GM19239 (cell line): ENCODE measurements around the gene AIG1.
"Not testable (repeated sequence)": the region's sequence is repeated elsewhere in the genome, so short reads cannot be mapped to it uniquely, and the experiment has no call there.

Source experiments
- DNase-seq: peaks from one replicate; pipeline ENCODE4 v3.0.0; 2011; ENCODE audit warnings: low spot score; ENCODE audit not compliant: insufficient read length
- FAIRE-seq: peaks from 2 replicates; lab custom pipeline; 2011; peaks lifted over from hg19 to GRCh38; lab: Jason Lieb, UNC

AIG1 gene

DNA sequence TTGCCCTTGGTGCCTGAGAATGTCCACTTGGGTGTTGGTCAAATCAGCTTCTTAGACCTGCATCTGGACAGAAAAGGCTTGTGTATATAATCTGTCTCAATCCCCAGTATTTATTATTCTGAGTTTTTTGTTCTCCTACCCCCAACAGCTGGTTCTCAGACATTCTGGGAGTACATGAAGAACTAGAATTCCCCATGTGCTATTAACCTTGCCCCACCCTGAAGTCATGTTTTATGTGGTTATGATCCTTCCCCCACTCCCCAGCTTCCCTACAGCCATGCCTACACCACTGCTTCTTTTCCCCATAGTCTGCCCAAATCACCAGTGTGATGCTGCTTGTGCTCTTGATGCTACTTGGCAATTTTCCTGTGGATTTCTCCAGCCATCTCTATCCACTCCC, 232.8 kb downstream of the AIG1 start:
- DNase-seq: no peak
- FAIRE-seq: no peak

DNA sequence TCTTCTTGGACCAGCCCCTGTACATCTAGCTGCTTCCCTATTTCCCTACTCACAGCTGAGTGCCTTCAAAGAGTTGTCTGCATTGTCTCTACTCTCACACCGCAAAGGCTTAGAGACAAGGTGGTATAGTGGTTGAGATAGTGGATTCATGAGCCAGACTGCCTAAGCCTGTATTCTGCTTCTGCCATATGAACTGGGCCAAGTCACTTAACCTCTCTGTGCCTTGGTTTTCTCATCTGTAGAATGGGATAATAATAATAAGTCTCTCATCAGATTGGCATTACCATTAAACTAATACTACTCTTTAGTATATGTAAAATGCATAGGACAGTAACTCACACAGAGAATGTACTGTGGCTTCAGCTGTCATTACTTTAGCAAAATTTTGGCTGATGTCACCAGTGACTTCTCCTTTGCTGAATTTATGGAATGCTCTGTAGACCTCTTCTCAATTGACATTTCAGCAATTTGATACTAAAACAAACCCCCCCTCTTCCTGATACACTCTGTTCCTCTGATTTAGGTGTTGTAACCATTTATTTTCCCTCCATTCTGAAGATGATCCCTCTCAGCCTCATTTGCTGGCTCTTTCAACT, 233.7 kb downstream of the AIG1 start:
- FAIRE-seq (no peak), DNase-seq (no peak)

DNA sequence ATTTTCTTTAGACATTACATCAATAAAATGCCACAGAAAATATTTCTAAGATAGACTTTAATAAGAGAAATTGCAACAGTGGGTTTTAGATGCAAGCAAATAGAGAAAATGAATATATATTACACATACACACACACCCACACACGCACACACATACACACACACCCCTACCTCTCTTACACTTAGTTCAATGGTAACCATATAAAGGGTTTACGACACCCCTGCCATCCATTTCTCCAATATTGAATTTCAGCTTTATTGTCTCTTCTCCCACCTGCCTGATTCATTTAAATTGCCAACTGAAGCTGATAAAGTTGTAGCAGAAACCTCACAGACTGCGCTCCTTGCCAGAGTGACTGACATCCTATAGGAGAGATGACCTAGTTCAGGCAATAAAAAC, 235.2 kb downstream of the AIG1 start:
- FAIRE-seq (no peak), DNase-seq (no peak)

DNA sequence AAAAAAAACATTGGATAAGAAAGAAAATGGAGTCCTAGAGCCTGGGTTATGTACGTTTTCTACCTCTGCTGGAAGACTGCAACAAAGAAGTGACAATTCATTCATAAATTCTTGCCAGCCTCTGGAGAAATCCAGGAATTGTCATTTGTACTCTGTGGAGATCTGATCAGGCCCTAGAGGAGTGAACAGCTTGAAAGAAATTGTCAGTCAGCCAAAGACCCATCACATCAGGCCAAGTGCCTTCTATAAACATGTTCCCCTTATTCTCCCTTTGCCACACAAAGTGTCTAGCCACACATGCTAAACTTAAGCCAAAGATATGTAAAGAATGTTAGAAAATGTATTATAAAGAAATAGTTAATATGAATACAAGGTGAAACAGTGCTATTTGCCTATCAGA, 237.4 kb downstream of the AIG1 start:
- no peak for FAIRE-seq
- DNase-seq: no peak

DNA sequence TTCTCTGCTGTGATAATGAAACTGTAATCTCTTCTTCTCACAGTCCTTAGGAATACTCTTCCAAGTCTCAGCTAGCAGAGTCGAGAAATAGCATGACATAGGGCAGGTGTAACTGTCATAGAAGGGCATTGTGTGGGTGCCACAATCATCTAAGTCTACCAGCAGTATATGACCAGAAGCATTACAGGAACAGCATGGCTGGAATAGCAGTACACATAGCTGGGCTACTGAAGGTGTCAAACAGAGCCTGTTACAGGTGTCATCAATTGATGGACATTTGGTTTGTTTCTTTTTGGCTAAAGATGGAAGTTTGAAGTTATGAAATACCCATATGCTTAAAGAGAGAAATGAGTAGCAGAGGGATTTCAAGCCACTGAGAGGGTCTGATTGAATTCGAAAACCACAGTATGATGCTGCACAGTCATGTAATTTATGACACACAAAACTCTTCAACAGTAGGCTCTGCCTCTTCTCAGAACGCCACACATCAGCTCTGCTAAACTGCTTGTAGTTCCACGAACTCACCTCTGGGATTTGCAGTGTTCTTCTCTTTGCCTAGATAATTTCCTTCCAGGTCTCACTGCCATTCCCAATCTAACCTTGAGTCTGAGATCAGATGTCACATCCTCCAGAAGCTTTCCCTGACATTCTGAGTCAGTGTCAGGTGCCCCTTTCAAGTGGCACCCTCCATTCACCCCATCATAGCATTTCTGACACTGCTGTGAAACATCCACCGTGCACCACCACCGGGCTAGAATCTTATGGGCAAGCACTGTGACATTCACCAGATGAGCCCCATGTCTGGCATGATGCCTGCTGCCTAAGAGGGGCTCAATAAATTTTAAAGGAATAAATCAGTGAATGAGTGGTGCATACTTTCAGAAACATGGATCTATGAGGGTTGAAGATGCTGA, 238.8 kb downstream of the AIG1 start:
- FAIRE-seq (no peak), DNase-seq (no peak)

DNA sequence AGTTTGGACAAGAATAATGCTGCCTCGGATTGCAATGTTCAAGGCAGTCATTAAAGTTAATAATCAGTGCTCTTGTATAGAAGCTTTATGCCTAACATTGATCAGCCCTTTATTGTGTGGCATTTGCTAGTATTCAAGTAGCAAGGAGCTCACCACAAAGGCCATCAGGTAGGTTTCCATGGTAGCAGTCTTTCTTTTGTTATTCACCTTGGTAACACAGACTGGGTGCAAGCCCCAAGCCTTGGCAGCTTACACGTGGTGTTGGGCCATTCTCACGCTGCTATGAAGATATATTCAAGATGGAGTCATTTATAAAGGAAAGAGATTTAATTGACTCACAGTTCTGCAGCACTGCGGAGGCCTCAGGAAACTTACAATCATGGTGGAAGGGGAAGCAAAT, 240.5 kb downstream of the AIG1 start:
- DNase-seq (no peak), FAIRE-seq (no peak)

DNA sequence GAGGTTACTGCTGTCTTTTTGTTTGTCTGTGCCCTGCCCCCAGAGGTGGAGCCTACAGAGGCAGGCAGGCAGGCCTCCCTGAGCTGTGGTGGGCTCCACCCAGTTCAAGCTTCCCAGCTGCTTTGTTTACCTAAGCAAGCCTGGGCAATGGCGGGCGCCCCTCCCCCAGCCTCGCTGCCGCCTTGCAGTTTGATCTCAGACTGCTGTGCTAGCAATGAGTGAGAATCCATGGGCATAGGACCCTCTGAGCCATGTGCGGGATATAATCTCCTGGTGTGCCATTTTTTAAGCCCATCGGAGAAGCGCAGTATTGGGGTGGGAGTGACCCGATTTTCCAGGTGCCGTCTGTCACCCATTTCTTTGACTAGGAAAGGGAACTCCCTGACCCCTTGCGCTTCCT, 247.1 kb downstream of the AIG1 start:
- not testable (repeated sequence) for FAIRE-seq, DNase-seq

DNA sequence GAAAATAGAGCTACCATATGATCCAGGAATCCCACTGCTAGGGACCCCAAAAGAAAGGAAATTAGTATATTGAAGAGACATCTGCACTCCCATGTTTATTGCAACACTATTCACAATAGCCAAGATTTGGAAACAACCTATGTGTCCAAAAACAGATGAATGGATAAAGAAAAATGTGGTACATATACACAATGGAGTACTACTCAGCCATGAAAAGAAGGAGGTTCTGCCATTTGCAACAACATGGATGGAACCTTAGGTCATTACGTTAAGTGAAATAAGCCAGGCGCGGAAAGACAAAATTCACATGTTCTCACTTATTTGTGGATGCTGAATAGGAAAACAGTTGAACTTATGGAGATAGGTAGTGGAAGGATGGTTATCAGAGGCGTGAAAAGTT, 252.5 kb downstream of the AIG1 start:
- DNase-seq: no peak
- FAIRE-seq: no peak

DNA sequence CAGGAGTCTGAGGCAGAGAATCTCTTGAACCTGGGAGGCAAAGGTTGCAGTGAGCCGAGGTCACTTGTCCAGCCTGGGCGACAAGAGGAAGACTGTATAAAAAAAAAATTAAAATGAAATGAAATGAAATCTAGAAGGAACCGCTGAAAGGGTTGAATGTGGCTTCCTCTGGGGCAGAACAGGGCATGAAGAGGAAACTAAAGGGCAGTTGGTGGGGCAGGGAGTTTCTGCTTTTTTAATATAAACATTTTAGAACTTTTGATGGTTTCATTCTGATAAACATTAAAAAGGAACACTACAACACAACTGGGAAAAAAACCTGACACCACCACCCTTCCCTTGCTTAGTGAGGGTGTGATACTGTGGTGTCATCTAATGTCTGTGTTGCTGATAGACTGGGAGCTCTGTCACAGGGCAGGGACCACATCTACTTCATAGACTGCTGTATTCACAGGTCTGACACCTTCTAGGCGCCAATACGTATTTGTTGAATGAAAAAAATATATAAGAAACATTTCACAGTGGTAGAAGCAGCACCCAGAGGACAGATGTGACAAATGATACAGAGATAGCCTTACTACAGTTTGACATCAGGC, 260.9 kb downstream of the AIG1 start:
- no peak for FAIRE-seq
- DNase-seq: no peak

DNA sequence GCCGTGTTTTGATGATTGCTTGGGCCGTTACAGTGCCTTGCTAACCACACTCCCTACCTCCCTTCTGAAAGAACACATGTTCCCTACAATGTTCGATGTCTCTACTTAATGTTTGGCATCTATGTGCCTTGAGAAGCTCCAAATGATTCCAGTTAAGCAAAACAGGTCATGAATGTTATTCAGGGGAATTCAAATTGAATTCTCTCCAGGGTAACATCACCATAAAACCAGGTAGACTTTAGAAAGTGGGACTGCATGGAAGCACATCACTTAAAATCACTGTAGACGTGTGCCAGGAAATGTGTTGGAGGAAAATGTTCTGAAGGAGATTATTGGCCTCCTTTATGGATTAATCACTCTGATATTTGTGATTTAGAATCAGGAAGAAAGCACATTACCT, 261.7 kb downstream of the AIG1 start:
- DNase-seq (no peak), FAIRE-seq (no peak)

DNA sequence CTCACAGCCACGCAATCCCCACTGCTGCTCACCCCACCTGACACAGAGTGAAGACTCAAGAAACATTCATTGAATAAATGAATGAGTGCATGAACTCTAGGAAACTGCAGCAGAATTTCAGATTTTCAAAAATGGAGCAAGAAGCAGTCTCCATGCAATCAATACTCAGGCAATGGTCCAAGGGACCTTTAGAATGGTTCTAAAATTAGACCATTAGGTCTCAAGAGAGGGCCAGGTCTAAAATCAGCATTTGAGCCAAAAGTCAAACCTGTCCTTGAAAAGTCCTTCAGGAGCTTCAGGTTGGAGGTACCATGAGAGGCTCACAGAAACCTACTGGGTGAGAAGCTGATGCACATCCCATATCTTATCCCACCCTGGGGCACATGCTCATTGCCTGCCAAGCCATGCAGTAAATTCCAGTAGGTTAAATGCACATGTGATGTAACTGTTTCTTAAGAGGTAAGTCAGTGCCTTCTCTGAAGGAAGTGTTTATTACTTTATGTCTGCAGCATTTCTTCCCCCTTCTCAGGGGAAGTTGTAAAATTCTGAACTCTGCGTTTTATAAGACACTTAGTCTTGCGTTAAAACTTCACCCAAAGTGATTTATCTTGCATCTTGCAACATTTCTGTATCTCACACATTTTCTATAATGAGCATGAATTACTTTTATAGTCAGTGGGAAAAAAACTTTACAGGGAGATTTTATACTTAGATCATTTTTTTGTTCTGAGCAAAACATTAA, 263.2 kb downstream of the AIG1 start:
- DNase-seq: no peak
- no peak for FAIRE-seq

DNA sequence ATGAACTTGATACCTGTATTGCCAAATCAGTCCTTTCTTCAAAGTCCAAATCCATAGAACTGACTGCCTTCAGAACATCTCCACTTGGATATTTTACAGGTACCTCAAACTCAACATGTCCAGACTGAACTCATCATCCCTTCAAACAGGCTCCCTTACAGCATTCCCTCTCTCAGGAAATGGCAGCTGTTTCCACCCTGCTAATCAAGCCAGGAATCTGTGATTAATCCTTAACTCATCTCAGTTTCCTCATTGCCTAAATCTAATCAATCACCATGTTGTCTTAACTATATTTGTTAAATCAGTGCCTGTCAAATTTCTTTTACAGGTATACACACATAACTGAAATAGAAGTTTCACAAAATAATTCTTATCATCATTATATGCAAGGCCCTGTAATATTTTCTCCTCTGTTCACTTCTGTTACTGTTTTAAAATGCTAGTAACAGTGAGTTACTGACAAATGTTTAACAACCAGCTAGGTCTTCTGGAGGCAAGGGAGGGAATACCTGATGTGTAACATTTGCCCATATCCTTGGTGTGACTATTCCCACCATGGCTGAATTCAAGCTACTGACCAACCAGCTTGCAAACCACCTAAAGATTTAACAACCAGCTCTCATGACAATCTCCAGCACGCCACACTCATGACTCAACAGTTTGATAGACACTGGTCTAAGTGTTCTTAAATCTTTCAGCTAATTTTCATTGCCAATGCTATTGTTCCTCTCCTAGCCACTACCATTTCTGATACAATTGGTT, 264.9 kb downstream of the AIG1 start:
- FAIRE-seq (no peak), DNase-seq (no peak)

DNA sequence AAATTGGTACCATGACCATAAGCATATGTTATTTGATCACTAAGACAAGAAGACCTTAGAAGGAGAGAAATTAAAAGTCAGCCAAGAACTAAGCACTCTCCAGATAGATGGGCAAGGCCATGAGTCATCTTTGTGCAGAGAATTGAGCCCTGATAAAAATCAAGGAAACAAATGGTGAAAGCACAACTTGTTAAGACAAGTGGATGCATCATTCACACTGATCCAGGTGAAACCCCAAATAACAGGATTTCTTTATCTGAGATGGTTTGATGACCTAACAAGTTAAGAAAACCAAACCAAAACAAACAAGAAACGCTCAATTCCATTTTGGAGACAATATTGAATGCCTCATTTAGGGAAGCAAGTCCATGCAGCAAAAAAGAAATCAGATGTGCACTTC, 268.2 kb downstream of the AIG1 start:
- no peak for DNase-seq
- no peak for FAIRE-seq

DNA sequence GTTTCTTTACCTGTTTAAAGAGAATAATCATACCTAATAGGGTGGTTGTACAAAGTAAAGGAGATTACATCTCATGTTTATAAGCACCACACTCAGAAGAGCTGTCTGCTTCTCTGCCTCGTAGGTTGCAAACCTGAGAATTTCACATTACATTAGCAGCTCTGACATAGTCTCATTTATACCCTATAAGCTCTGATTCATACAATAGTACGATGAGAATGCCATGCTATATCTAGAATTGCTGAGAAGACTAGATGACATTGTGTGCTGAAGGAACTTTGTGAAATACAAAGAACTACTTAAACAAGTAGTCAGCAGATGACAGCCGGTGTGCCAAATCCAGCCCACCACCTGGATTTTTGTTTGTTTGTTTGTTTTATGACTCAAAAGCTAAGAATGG, 268.6 kb downstream of the AIG1 start:
- FAIRE-seq (no peak), DNase-seq (no peak)

DNA sequence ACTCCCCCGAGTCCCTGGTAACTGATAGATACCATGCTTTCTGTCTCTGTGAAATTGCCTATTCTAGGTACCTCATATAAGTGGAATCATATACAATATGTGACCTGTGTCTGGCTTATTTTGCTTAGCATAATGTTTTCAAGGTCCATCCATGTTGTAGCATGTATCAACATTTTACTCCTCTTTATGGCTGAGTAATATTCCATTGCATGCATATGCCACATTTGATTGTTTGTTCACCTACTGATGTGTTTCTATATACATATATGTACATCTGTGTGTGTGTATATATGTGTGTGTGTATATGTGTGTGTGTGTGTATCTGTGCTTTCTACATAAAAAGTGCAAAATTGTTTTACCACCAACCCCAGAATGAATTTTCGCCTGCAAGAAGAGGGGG, 270.7 kb downstream of the AIG1 start:
- FAIRE-seq (no peak), DNase-seq (no peak)

DNA sequence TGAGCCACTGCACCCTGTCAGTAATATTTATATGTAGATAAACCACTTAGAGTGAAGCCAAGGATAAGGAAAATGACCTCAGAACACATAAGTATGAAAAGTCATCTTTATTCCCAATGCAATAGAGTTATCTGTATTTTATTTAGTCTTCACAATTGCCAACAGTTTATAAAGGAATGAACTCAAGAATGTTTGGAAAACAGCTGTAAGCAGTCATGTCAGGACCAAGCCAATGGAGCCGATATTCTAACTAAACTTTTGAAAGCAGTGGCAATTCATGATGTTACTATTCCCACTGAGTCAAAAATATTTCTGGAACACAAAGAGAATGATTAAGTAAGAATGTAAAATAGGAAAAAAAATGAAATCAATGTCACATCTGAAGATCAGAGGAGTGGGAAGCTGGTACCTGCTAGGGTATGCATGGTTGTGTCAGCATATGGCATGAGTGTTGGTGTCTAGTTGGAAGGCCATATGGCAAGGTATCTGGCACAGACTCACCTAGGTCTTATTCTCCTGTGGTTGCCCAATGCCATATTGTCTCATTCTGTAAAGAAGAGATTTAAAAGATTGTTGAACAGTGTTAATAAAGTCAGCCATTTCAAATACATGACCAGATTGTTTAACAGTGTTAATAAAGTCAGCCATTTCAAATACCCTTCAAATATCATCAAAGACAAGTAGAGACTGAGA, 271.6 kb downstream of the AIG1 start:
- DNase-seq: no peak
- FAIRE-seq: no peak

DNA sequence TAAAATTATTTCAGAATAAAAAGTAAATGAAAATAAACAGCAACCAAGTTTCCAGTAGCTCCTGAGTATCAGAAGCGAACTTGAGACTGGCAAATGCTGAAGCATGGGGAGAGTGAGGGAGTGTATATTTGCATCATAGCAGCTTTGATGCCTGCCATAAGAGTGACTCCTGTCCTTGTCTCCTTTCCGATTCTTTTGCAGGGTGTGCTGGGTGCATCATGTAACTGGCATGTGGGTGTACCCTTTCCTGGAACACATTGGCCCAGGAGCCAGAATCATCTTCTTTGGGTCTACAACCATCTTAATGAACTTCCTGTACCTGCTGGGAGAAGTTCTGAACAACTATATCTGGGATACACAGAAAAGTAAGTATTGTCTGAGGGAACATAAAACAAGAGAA, 272.4 kb downstream of the AIG1 start:
- DNase-seq (no peak), FAIRE-seq (no peak)

DNA sequence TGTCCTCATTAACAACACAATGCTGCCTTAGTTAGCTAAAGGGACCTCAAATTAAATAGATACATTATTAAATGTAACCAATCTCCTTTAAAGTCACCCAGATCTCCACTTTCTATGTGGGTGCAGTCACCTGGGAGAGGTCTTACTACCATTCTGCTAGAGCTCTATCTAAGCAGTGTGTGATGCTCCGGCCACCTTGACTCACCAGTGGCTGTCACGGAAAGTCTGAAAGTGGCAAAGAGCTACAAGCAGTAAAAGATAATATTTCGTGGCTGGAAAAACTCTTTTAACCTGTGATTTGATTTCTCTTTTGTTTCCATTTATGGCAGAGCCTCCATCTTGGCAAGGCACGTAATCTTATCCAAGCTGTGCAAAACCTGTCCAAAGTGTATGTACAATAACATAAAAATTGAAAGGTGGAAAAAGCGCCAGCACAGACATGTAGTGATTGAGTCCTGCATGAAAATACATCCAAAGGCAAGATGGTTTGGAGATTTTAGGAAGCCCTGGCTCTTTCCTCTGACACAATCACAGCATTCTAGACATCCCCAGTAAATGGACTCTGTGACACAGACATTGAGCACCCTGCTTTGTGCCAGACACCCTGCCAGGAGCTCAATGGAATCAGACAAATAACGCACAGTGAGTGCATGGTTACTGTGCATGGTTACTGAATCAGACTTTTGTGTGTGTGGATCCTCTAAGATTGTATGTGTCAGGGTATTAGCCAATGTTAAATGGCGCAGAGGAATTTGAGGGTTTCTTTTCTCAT, 273.2 kb downstream of the AIG1 start:
- FAIRE-seq (no peak), DNase-seq (no peak)

DNA sequence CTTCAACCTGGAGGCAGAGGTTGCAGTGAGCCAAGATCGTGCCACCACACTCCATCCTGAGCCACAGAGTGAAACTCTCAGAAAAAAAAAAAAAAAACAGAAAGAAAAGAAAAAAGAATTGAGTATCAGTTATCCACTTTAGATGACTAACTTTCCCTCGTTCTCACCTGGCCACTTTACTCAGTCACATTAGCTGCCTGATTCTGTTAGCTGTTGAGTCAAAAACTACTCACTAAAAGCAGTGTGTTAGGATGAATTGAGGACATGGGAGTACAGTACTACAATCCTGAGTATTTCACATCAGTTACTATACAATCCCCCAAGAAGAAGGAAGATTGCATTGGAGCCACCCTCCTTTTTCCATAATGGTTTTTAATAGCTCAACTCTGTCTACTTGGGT, 275.2 kb downstream of the AIG1 start:
- DNase-seq: no peak
- FAIRE-seq: no peak
